AG04450 (cell line): ENCODE measurements around the gene VCL. TPM values are rescaled to one million over a fixed set of nuclear protein-coding genes. Genes with fewer than 3 reads are reported as not detected.
"Not testable (repeated sequence)": the region's sequence is repeated elsewhere in the genome, so short reads cannot be mapped to it uniquely, and the experiment has no call there.

Source experiments
- CTCF ChIA-PET: fragments of 300-600, 350-600 bp; formaldehyde crosslinking; extraction: SDS; loops from one replicate; lab custom pipeline; 2022; ENCODE audit warnings: antibody characterized with exemption, inconsistent platforms; lab: Charles Lee
- POLR2A ChIA-PET: fragments of 350-600 bp; formaldehyde crosslinking; extraction: SDS; loops from one replicate; lab custom pipeline; 2021; ENCODE audit warnings: antibody characterized with exemption, inconsistent platforms; lab: Yijun Ruan, JAX
- DNase-seq: peaks from one replicate; pipeline ENCODE4 v3.0.0-alpha.2; 2011; ENCODE audit warnings: low read depth, low spot score
- H3K27ac ChIP-seq: one replicate; pipeline ENCODE4 v1.5.1; 2012; ENCODE audit warnings: low read depth, low read length, control low read depth
- H3K27me3 ChIP-seq: one replicate; pipeline ENCODE4 v1.6.0; 2012; ENCODE audit warnings: low read length; ENCODE audit not compliant: control insufficient read depth, insufficient read depth
- H3K4me3 ChIP-seq: 2 replicates; pipeline ENCODE4 v1.5.1; 2011; ENCODE audit warnings: mild to moderate bottlenecking, low read depth, low read length, control low read depth
- H3K9me3 ChIP-seq: 2 replicates; pipeline ENCODE4 v1.5.1; 2012; ENCODE audit warnings: low read length; ENCODE audit not compliant: control insufficient read depth, insufficient read depth
- polyA plus RNA-seq: library from polyadenylated mRNA; depleted of rRNA; stranded (reverse); fragments of >200 nt; gene quantifications from 2 replicates; pipeline ENCODE4 v1.2.3, GENCODE V29; 2011
- TF ChIP-seq, protein P1 (sequence below): IDR thresholded peaks from 2 replicates; pipeline ENCODE4 v1.5.1; 2011; ENCODE audit warnings: low read depth, low read length, control low read depth, inconsistent platforms

VCL gene
- polyA plus RNA-seq, 1 experiment: 313 TPM

GRCh38 chr10:74025380-74025978 lies 27.6 kb downstream of the VCL start:
- TF ChIP-seq, protein P1, sequence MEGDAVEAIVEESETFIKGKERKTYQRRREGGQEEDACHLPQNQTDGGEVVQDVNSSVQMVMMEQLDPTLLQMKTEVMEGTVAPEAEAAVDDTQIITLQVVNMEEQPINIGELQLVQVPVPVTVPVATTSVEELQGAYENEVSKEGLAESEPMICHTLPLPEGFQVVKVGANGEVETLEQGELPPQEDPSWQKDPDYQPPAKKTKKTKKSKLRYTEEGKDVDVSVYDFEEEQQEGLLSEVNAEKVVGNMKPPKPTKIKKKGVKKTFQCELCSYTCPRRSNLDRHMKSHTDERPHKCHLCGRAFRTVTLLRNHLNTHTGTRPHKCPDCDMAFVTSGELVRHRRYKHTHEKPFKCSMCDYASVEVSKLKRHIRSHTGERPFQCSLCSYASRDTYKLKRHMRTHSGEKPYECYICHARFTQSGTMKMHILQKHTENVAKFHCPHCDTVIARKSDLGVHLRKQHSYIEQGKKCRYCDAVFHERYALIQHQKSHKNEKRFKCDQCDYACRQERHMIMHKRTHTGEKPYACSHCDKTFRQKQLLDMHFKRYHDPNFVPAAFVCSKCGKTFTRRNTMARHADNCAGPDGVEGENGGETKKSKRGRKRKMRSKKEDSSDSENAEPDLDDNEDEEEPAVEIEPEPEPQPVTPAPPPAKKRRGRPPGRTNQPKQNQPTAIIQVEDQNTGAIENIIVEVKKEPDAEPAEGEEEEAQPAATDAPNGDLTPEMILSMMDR: no peak
- Histone ChIP-seq H3K27me3 (no peaks in the 10 kb centered on the region), H3K4me3 (no peak overlapping the region), H3K9me3 (no peaks in the 10 kb centered on the region), H3K27ac (peak overlapping the region; percentile 4)
- POLR2A ChIA-PET: interaction anchor here (0.6 kb wide), 1 partner anchor 31 kb away, joined by 3 read pairs; no protein-coding TSS in a partner anchor
- CTCF ChIA-PET: interaction anchor here (0.8 to 2.1 kb wide), 6 partner anchors 10 to 209 kb away, joined by 3 to 10 read pairs (median 4); no protein-coding TSS in a partner anchor
- DNase-seq: no peak

- Histone ChIP-seq H3K9me3 (no peaks in the 10 kb centered on the region), H3K27ac (no peak overlapping the region), H3K4me3 (no peak overlapping the region), H3K27me3 (no peaks in the 10 kb centered on the region)
- TF ChIP-seq, protein P1: no peak
- no peak for DNase-seq
- ChIA-PET POLR2A (interaction anchor here (0.6 to 0.7 kb wide), 3 partner anchors 27 to 118 kb away, joined by 3 to 6 read pairs (median 3); no protein-coding TSS in a partner anchor), CTCF (interaction anchor here (1.2 to 2.1 kb wide), 6 partner anchors 9 to 208 kb away, joined by 4 to 10 read pairs (median 4); no protein-coding TSS in a partner anchor)
Observed at GRCh38 chr10:74026428-74027015, 28.6 kb downstream of the VCL start.

- DNase-seq: no peak
- no peak overlapping the region for H3K27ac ChIP-seq
- no peaks in the 10 kb centered on the region for H3K27me3 ChIP-seq
- ChIA-PET POLR2A (interaction anchor here (0.6 to 0.7 kb wide), 3 partner anchors 31 to 120 kb away, joined by 4 to 13 read pairs (median 12); no protein-coding TSS in a partner anchor), CTCF (interaction anchor here (0.6 to 2.1 kb wide), 6 partner anchors 20 to 1208 kb away, joined by 3 to 10 read pairs (median 8); partner anchors contain the start of gene COMTD1)
- TF ChIP-seq, protein P1: no peak
- H3K9me3 ChIP-seq: no peaks in the 10 kb centered on the region
- H3K4me3 ChIP-seq: no peak overlapping the region
Observed at GRCh38 chr10:74027702-74028101, 29.8 kb downstream of the VCL start.

- ChIA-PET POLR2A (interaction anchor here (0.5 to 2.0 kb wide), 11 partner anchors 9 to 142 kb away, joined by 3 to 10 read pairs (median 4); no protein-coding TSS in a partner anchor), CTCF (interaction anchor here (0.6 kb wide), 1 partner anchor 123 kb away, joined by 6 read pairs; no protein-coding TSS in a partner anchor)
- Histone ChIP-seq H3K4me3 (no peak overlapping the region), H3K27me3 (no peaks in the 10 kb centered on the region), H3K27ac (no peak overlapping the region), H3K9me3 (no peaks in the 10 kb centered on the region)
- DNase-seq: no peak
- TF ChIP-seq, protein P1: no peak
Observed at GRCh38 chr10:74029943-74030342, 32.0 kb downstream of the VCL start.

DNA sequence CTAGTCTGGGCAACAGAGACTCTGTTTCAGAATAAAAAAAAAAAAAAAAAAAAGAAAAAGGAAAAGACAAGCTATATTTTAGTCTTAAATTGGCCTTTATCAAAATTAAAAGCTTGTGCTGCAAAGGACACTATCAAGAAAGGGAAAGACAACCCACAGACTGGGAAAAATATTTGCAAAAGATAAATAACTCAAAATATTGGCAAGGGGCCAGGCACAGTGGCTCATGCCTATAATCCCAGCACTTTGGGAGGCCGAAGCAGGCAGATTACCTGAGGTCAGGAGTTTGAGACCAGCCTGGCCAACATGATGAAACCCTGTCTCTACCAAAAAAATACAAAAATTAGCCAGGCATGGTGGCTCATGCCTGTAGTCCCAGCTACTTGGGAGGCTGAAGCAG lies 34.3 kb downstream of the VCL start:
- H3K27me3 ChIP-seq, H3K4me3 ChIP-seq, H3K27ac ChIP-seq, DNase-seq, H3K9me3 ChIP-seq: not testable (repeated sequence)
- ChIA-PET POLR2A (interaction anchor here (0.6 to 1.0 kb wide), 4 partner anchors 20 to 114 kb away, joined by 3 to 7 read pairs (median 4); no protein-coding TSS in a partner anchor), CTCF (interaction anchor here (0.6 to 1.8 kb wide), 4 partner anchors 8 to 153 kb away, joined by 3 to 5 read pairs (median 4); no protein-coding TSS in a partner anchor)
